NCI-H1092 treated with DMSO at 0.1 percent for 48 hours (cell line): ENCODE measurements around the gene GABARAPL2.
"Not testable (repeated sequence)": the region's sequence is repeated elsewhere in the genome, so short reads cannot be mapped to it uniquely, and the experiment has no call there.

Source experiments
- DNase-seq: peaks from one replicate; lab custom pipeline; 2025; lab: John Stamatoyannopoulos, UW

GABARAPL2 gene

GRCh38 chr16:75591927-75592326 is 25.7 kb downstream of the GABARAPL2 start:
- not testable (repeated sequence) for DNase-seq

GRCh38 chr16:75593308-75593707 is 27.1 kb downstream of the GABARAPL2 start:
- no peak for DNase-seq

- DNase-seq = peak; percentile 52
Observed at GRCh38 chr16:75593825-75594820, 27.9 kb downstream of the GABARAPL2 start.

GRCh38 chr16:75599452-75600277 is 33.5 kb downstream of the GABARAPL2 start:
- DNase-seq = no peak

- no peak for DNase-seq
Observed at GRCh38 chr16:75603241-75603640, 37.1 kb downstream of the GABARAPL2 start.

GRCh38 chr16:75606507-75606906 is 40.3 kb downstream of the GABARAPL2 start:
- DNase-seq = no peak

- DNase-seq = no peak
Observed at GRCh38 chr16:75614066-75614897, 48.1 kb downstream of the GABARAPL2 start.

- no peak for DNase-seq
Observed at GRCh38 chr16:75615619-75616018, 49.4 kb downstream of the GABARAPL2 start.

GRCh38 chr16:75616521-75617010 is 50.4 kb downstream of the GABARAPL2 start:
- DNase-seq = no peak

- no peak for DNase-seq
Observed at GRCh38 chr16:75617121-75617520, 50.9 kb downstream of the GABARAPL2 start.

GRCh38 chr16:75618780-75619179 is 52.6 kb downstream of the GABARAPL2 start:
- DNase-seq = no peak

- no peak for DNase-seq
Observed at GRCh38 chr16:75620326-75621169, 54.4 kb downstream of the GABARAPL2 start.

GRCh38 chr16:75621170-75621477 is 54.9 kb downstream of the GABARAPL2 start:
- peak; percentile 9 for DNase-seq

GRCh38 chr16:75622761-75623605 is 56.8 kb downstream of the GABARAPL2 start, which contains the start of gene ADAT1:
Gene ADAT1, minus strand, starts transcription at chr16:75623281. Its CDS starts 2,482 bp downstream, at chr16:75620799.
- peak; percentile 96 for DNase-seq

- DNase-seq = no peak
Observed at GRCh38 chr16:75624921-75625334, 58.7 kb downstream of the GABARAPL2 start.

GRCh38 chr16:75626806-75627205 is 60.6 kb downstream of the GABARAPL2 start:
- no peak for DNase-seq
